ENCODE results near the gene SLC7A11.

SLC7A11 gene

DNA sequence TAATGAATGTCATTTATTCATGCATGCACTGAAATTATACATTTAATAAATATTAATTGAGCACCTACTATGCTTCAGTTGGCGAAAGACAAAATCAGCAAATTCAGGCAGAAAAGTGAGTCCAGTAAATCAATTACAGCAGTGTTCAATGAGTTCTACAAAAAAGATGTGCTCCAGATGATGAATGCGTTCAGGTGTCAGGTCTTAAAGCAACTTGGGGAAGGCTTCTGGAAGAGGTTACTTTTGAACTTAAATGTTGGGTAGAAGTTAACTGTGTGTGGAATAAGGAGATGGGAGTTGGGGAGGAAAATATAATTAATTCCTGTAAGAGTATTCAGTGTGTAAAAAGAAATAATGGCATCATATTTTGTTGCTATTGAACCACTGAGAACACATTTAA lies 79.0 kb downstream of the SLC7A11 start:
- DNase-seq (ENCODE audit: low read depth in 2 of 2): no peak

DNA sequence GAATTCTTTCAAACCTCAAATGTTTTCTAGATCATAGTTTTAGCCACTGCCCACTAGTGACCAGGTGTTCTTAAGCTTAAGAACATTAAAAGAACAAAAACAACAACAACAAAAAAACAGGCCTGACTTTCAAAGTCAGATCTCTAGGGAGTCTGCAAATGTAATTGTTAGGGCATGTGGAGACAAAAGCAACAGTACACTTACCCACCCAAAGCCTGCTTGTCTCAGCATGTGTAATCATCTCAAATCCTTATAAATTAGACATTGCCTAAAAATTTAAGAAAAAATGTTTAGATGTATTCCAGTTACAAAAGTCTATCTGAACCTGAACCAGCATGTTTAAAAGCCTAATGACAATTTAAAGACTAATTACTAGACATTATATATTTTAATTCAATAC lies 79.9 kb downstream of the SLC7A11 start:
- DNase-seq (ENCODE audit: low read depth in 2 of 2): no peak

DNA sequence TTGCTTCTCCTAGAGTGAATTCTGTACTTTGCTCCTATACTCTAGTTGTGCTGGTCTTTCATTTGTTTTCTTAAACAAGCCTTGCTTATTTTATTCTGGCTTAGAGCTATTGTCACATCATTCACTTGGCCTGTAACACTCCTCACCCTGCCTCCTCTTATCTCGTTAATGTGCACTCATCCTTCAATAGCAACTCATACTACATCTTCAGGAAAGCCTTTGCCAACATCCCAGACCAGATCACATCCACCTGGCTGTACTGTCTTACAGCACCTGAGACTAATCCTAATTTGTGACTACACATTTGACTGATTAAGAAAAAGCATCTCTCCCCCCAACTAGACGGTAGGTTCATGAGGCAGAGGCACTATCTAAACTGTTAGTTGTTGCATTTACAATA lies 80.8 kb downstream of the SLC7A11 start:
- no peak for DNase-seq (ENCODE audit: low read depth in 2 of 2)

DNA sequence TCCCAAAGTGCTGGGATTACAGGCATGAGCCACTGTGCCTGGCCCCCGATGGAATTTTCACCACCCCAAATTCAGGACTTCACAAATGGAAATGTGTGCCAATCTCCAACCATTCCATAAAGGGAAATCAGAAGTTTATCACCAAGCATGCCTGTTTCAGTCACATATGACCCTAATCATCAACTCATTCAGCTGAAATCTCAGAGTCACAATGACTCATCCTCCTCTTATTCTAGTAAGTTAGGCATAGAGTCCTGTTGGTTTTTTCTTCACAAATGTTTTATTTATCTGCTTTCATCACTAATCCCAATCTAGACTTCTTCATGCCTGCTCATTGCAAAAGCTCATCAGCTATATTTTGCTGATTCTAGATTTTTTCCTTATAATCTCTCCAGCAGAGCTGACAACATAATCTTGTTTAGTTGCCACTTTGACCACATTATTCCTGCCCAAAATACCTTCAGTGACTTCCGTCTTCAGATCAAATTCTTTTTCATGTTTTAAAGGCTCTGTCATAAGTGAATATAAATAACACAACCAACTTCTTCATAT lies 83.3 kb downstream of the SLC7A11 start:
- no peak for DNase-seq (ENCODE audit: low read depth in 2 of 2)

DNA sequence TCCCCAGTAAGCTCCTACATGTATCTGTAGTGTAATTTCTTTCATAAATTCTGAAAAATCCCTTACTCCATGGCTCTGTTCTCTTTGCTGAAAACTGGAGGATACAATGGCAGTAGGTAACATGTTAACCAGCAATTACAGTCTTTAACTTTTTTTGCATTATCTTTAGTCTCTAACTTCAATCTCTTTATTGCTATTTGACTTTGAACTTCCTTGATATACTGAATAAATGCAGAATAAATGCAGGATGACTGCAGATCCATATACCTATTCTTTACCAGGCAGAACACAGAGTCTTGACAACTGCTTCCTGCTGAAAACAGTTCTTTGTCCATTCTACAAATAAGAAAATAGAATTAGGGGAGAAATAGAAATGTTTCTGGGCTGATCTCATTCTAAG lies 101.3 kb downstream of the SLC7A11 start:
- DNase-seq (ENCODE audit: low read depth in 2 of 2): no peak

DNA sequence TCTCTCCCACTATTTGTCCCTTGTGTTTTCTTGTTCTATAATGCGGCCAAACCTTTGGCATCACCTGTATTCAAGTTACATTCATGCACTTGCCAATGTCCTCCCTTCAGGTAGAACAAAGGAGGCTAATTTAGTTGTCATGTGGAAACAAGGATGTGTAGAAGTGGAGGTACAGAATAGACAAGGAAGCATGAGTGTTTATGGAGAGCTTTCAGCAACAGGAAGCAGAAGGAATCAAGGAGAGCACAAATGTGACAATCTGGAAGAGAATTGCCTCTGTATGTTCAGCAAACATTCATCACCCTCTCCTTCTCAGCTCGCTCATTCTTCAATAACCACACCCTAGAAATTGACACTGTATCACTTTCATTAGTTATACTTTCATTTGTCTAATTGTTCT lies 103.4 kb downstream of the SLC7A11 start:
- no peak for DNase-seq (ENCODE audit: low read depth in 2 of 2)

DNA sequence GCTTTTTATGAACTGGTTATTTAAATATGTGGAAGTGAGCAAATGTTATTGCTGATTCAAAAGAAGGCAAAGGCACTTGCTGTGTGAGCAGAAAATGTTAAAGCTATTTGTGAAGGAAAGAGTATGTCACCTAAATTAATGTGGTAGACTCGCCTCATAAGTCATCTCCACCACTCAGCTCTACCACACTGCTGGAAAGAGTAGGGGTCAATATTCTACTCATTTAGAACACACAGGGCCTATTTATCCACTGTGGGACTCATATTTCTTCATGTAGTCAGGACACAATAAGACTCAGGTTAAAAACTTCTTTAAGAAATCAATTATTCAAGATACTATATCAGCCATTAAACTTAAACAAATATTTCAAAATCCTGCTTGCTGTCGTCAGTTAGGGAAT lies 106.5 kb downstream of the SLC7A11 start:
- DNase-seq (ENCODE audit: low read depth in 2 of 2): no peak

DNA sequence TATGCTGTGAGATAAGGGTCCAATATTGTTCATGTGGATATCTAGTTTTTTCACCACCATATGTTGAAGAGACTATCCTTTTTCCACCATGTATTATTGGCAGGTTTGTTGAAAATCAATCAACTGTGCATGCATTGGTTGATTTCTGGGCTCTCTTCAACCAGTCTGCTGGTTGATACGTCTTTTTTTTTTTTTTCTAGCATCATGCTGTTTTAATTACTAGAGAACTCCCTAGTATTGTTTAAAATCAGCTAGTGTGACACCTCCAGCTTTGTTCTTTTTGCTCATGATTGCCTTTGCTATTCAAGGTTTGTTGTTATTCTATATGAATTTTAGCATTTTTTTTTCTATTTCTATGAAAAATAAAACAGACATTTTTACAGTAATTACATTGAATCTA lies 123.9 kb downstream of the SLC7A11 start:
- DNase-seq (ENCODE audit: low read depth in 2 of 2): no peak

DNA sequence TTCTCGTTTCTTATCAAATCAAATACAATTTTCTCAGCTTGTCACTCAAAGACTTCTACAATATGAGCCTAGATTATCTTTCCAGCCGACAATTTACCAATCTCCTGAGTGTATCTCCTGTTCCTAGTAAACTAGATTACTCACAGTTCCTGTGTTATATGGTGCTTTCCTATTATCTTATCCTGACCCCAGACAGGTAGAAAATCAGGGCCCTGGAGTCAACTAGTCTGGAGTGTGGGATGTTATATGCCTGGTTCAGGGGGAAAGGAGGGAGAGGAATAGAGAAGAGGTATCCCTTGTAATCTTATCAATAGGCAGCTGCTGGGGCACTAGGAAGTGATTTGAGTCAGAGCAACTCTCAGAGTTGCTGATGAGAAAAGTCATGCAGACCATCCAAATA lies 127.1 kb downstream of the SLC7A11 start:
- DNase-seq (ENCODE audit: low read depth in 2 of 2): no peak

DNA sequence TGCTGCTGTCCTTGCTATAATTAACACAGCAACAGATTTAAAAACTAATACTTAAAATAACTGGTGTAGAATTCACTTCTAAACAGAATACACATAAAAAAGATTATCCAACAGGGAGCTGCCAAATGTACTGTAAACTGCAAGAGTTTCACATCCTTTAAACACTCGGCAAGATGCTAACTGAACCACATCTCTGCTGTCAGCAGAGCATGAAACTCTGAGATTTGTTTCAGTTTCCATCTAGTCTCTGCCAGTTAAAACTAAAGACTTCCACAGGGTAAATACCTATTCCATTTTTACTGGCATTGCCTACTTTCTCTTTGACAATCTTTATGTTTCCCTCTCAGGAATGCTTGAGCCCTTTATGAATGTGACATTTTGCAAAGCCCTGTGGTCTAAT lies 127.7 kb downstream of the SLC7A11 start:
- no peak for DNase-seq (ENCODE audit: low read depth in 2 of 2)
